Hepatocyte (in vitro differentiated cells): ENCODE measurements around the gene OTOGL. TPM values are rescaled to one million over a fixed set of nuclear protein-coding genes. Genes with fewer than 3 reads are reported as not detected.

Experiments used
- DNase-seq: peaks from one replicate; pipeline ENCODE4 v3.0.0-alpha.2; 2016; ENCODE audit warnings: low spot score
- H2AFZ ChIP-seq: fragments of 200-600 bp; sonication (generic); 2 replicates; pipeline ENCODE4 v1.6.0; 2016; ENCODE audit warnings: antibody characterized with exemption, mild to moderate bottlenecking
- H3K27ac ChIP-seq: fragments of 200-600 bp; sonication (generic); 2 replicates; pipeline ENCODE4 v1.5.1; 2016; ENCODE audit warnings: mild to moderate bottlenecking
- H3K27me3 ChIP-seq: fragments of 200-600 bp; sonication (generic); 2 replicates; pipeline ENCODE4 v1.6.1; 2016
- H3K36me3 ChIP-seq: fragments of 200-600 bp; sonication (generic); replicated peaks from 2 replicates; pipeline ENCODE4 v1.5.1; 2016; ENCODE audit warnings: low read depth; ENCODE audit not compliant: insufficient read depth
- H3K4me1 ChIP-seq: fragments of 200-600 bp; sonication (generic); 2 replicates; pipeline ENCODE4 v1.5.1; 2016; ENCODE audit warnings: mild to moderate bottlenecking, moderate library complexity; ENCODE audit not compliant: insufficient read depth
- H3K4me2 ChIP-seq: fragments of 200-600 bp; sonication (generic); 2 replicates; pipeline ENCODE4 v1.6.0; 2016
- H3K4me3 ChIP-seq: fragments of 200-600 bp; sonication (generic); 2 replicates; pipeline ENCODE4 v1.5.1; 2016; ENCODE audit warnings: mild to moderate bottlenecking
- H3K79me2 ChIP-seq: fragments of 200-600 bp; sonication (generic); 2 replicates; pipeline ENCODE4 v1.6.0; 2017; ENCODE audit warnings: mild to moderate bottlenecking
- H3K9me2 ChIP-seq: fragments of 200-600 bp; sonication (generic); replicated peaks from 2 replicates; pipeline ENCODE4 v1.6.0; 2017; ENCODE audit warnings: mild to moderate bottlenecking; ENCODE audit not compliant: insufficient read depth
- H3K9me3 ChIP-seq: fragments of 200-600 bp; sonication (generic); 2 replicates; pipeline ENCODE4 v1.5.1; 2016; ENCODE audit warnings: low read depth, mild to moderate bottlenecking
- H4K20me1 ChIP-seq: fragments of 200-600 bp; sonication (generic); 2 replicates; pipeline ENCODE4 v1.6.0; 2016; ENCODE audit warnings: mild to moderate bottlenecking; ENCODE audit not compliant: insufficient read depth, poor library complexity, severe bottlenecking
- WGBS: methylation state at CpG from one replicate; pipeline ENCODE4 v1.1.6; 2016; ENCODE audit warnings: low lambda C conversion rate; ENCODE audit errors: missing lambda C conversion rate; 5-methylcytosine and 5-hydroxymethylcytosine counted together
- polyA plus RNA-seq: library from polyadenylated mRNA; unstranded; fragments of >200 nt; fragmentation: Nextera tagmentation; extraction: Ambion mirVana; gene quantifications from 2 replicates; pipeline ENCODE4 v1.2.1, GENCODE V29; 2016
- small RNA-seq: library from RNA; depleted of rRNA; stranded (forward); fragments of <200 nt; gene quantifications from one replicate; pipeline ENCODE3, GENCODE V24; 2014
- total RNA-seq: library from RNA; depleted of rRNA; stranded (reverse); fragments of >200 nt; gene quantifications from 2 replicates; pipeline ENCODE4 v1.2.3, GENCODE V29; 2014
- TF ChIP-seq, protein P1 (sequence below): fragments of 200-600 bp; sonication (generic); IDR thresholded peaks from 2 replicates; pipeline ENCODE4 v1.5.1; 2016; ENCODE audit warnings: antibody characterized with exemption, mild to moderate bottlenecking; ENCODE audit not compliant: poor library complexity

OTOGL gene
- total and polyA plus RNA-seq, 2 experiments from 2014 or later, result 0.33 TPM; not detected in 1

GRCh38 chr12:80422550-80422949 is 323.2 kb downstream of the OTOGL start:
- H3K4me2 ChIP-seq, result no peak overlapping the region
- H3K9me3 ChIP-seq, result no peaks in the 10 kb centered on the region
- H3K27me3 ChIP-seq, result no peaks in the 10 kb centered on the region
- no peak for DNase-seq
- 41% methylated on average over 2 of the region's 2 CpGs for WGBS
- no peak overlapping the region for H3K4me3 ChIP-seq
- H4K20me1 ChIP-seq, result no peaks in the 10 kb centered on the region
- no peaks in the 10 kb centered on the region for H3K79me2 ChIP-seq
- H3K9me2 ChIP-seq, result no peaks in the 10 kb centered on the region
- H3K4me1 ChIP-seq, result peaks cover 3% of the 10 kb centered on the region
- no peaks in the 10 kb centered on the region for H3K36me3 ChIP-seq
- TF ChIP-seq, protein P1, sequence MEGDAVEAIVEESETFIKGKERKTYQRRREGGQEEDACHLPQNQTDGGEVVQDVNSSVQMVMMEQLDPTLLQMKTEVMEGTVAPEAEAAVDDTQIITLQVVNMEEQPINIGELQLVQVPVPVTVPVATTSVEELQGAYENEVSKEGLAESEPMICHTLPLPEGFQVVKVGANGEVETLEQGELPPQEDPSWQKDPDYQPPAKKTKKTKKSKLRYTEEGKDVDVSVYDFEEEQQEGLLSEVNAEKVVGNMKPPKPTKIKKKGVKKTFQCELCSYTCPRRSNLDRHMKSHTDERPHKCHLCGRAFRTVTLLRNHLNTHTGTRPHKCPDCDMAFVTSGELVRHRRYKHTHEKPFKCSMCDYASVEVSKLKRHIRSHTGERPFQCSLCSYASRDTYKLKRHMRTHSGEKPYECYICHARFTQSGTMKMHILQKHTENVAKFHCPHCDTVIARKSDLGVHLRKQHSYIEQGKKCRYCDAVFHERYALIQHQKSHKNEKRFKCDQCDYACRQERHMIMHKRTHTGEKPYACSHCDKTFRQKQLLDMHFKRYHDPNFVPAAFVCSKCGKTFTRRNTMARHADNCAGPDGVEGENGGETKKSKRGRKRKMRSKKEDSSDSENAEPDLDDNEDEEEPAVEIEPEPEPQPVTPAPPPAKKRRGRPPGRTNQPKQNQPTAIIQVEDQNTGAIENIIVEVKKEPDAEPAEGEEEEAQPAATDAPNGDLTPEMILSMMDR, result no peak
- no peak overlapping the region for H3K27ac ChIP-seq
- H2AFZ ChIP-seq, result no peak overlapping the region

Small RNA genes within 50 kb of the gene (small RNA-seq; reads per million reads assigned to genes)
- gene RN7SKP261, result not detected
- gene RNU7-106P, result not detected

Other genes with a start within 250 kb of the OTOGL start
- 59.9 and 71.7 TPM in 2 replicates for gene PPP1R12A, start 164.4 kb upstream of the OTOGL start, total RNA-seq
- gene PPP1R12A, start 164.4 kb upstream of the OTOGL start, polyA plus RNA-seq, result 74.0 and 84.6 TPM in 2 replicates